ENCODE data around the gene UBA5.
"Not testable (repeated sequence)": the region's sequence is repeated elsewhere in the genome, so short reads cannot be mapped to it uniquely, and the experiment has no call there.

UBA5 gene

GRCh38 chr3:132660052-132660810 lies at the start of gene UBA5:
TSS of gene UBA5 (plus strand) at chr3:132660329. CDS start at chr3:132660538, 209 bp downstream.
- DNase-seq: peak; percentile 66 to 75 (median 68)

- DNase-seq: not testable (repeated sequence)
These were observed 44.8 kb upstream of the UBA5 start for GRCh38 chr3:132615301-132615700.

- DNase-seq: no peak
These were observed 44.2 kb upstream of the UBA5 start for GRCh38 chr3:132615881-132616280.

- no peak for DNase-seq
These were observed 43.3 kb upstream of the UBA5 start for GRCh38 chr3:132616780-132617179.

- DNase-seq: peak in 1 of 3 donors; percentile 18
These were observed 38.0 kb upstream of the UBA5 start for GRCh38 chr3:132622148-132622547.

GRCh38 chr3:132622761-132623160 lies 37.4 kb upstream of the UBA5 start:
- DNase-seq: peak in 2 of 3 donors; percentile 22 to 40

GRCh38 chr3:132623646-132624045 lies 36.5 kb upstream of the UBA5 start:
- peak in 1 of 3 donors; percentile 6 for DNase-seq

- DNase-seq: no peak
These were observed 35.3 kb upstream of the UBA5 start for GRCh38 chr3:132624790-132625189.

GRCh38 chr3:132625613-132626012 lies 34.5 kb upstream of the UBA5 start:
- DNase-seq: peak in 2 of 3 donors; percentile 7 to 18

GRCh38 chr3:132626955-132627354 lies 33.2 kb upstream of the UBA5 start:
- peak in 1 of 3 donors; percentile 9 for DNase-seq

- DNase-seq: no peak
These were observed 32.0 kb upstream of the UBA5 start for GRCh38 chr3:132628157-132628556.

- DNase-seq: peak; percentile 7 to 63 (median 53)
These were observed 30.2 kb upstream of the UBA5 start for GRCh38 chr3:132629928-132630327.

GRCh38 chr3:132630612-132631011 lies 29.5 kb upstream of the UBA5 start:
- DNase-seq: no peak

GRCh38 chr3:132635052-132635451 lies 25.1 kb upstream of the UBA5 start:
- DNase-seq: no peak

- peak in 1 of 3 donors; percentile 3 for DNase-seq
These were observed 22.5 kb upstream of the UBA5 start for GRCh38 chr3:132637590-132637989.

GRCh38 chr3:132638706-132639105 lies 21.4 kb upstream of the UBA5 start:
- DNase-seq: no peak

GRCh38 chr3:132641427-132641826 lies 18.7 kb upstream of the UBA5 start:
- not testable (repeated sequence) for DNase-seq

GRCh38 chr3:132641837-132642538 lies 18.1 kb upstream of the UBA5 start:
- DNase-seq: peak; percentile 41 to 79 (median 77)

- DNase-seq: no peak
These were observed 17.6 kb upstream of the UBA5 start for GRCh38 chr3:132642539-132642847.

GRCh38 chr3:132643366-132643765 lies 16.8 kb upstream of the UBA5 start:
- DNase-seq: no peak

- DNase-seq: no peak
These were observed 15.1 kb upstream of the UBA5 start for GRCh38 chr3:132645058-132645457.

- no peak for DNase-seq
These were observed 10.0 kb upstream of the UBA5 start for GRCh38 chr3:132650153-132650552.

GRCh38 chr3:132652640-132653270 lies 7.4 kb upstream of the UBA5 start:
- DNase-seq: peak in 1 of 3 donors; percentile 3

GRCh38 chr3:132654190-132654589 lies 5.9 kb upstream of the UBA5 start:
- no peak for DNase-seq

All from suppressor macrophage treated with lipopolysaccharide for 1 hour (primary cell).